HEK293T (cell line): ENCODE data around the gene NME5.
"Not testable (repeated sequence)": the region's sequence is repeated elsewhere in the genome, so short reads cannot be mapped to it uniquely, and the experiment has no call there.

Experiments used
- CTCF ChIA-PET: fragments of 350-600 bp; formaldehyde crosslinking; extraction: SDS; loops from one replicate; lab custom pipeline; 2021; ENCODE audit warnings: antibody characterized with exemption, inconsistent platforms; lab: Yijun Ruan, JAX
- POLR2A ChIA-PET: fragments of 350-600 bp; formaldehyde crosslinking; extraction: SDS; loops from one replicate; lab custom pipeline; 2020; ENCODE audit warnings: antibody characterized with exemption, inconsistent platforms; lab: Yijun Ruan, JAX
- DNase-seq: peaks from one replicate; pipeline ENCODE4 v3.0.0; 2012; ENCODE audit warnings: mixed read lengths; ENCODE audit errors: extremely low spot score
- ARNT ChIP-seq: fragments of 450-650 bp; IDR thresholded peaks from 2 replicates; pipeline ENCODE4 v1.6.1; 2017; ENCODE audit warnings: mild to moderate bottlenecking
- BHLHE40 ChIP-seq: fragments of 450-650 bp; IDR thresholded peaks from 2 replicates; pipeline ENCODE4 v1.6.1; 2016; ENCODE audit warnings: mild to moderate bottlenecking, moderate library complexity, borderline replicate concordance
- CTBP1 ChIP-seq: fragments of 450-650 bp; IDR thresholded peaks from 2 replicates; pipeline ENCODE4 v1.6.1; 2016; ENCODE audit warnings: borderline replicate concordance
- ELF4 ChIP-seq: fragments of 450-650 bp; IDR thresholded peaks from 2 replicates; pipeline ENCODE4 v1.6.1; 2017; ENCODE audit warnings: antibody characterized with exemption
- FOXA1 ChIP-seq: fragments of 450-650 bp; IDR thresholded peaks from 2 replicates; pipeline ENCODE4 v1.6.1; 2016; ENCODE audit warnings: mild to moderate bottlenecking
- FOXK2 ChIP-seq: fragments of 450-650 bp; IDR thresholded peaks from 2 replicates; pipeline ENCODE4 v1.6.1; 2016; ENCODE audit warnings: mild to moderate bottlenecking
- FOXM1 ChIP-seq: fragments of 450-650 bp; IDR thresholded peaks from 2 replicates; pipeline ENCODE4 v1.6.1; 2017; ENCODE audit warnings: mild to moderate bottlenecking, borderline replicate concordance
- HDGF ChIP-seq: fragments of 450-650 bp; IDR thresholded peaks from 2 replicates; pipeline ENCODE4 v1.6.1; 2017; ENCODE audit warnings: antibody characterized with exemption, borderline replicate concordance
- L3MBTL2 ChIP-seq: fragments of 450-650 bp; conservative IDR thresholded peaks from 2 replicates; pipeline ENCODE4 v1.6.1; 2016; ENCODE audit warnings: mild to moderate bottlenecking
- LEF1 ChIP-seq: fragments of 450-650 bp; IDR thresholded peaks from 2 replicates; pipeline ENCODE4 v1.6.1; 2017; ENCODE audit warnings: mild to moderate bottlenecking, borderline replicate concordance
- NFRKB ChIP-seq: fragments of 450-650 bp; IDR thresholded peaks from 2 replicates; pipeline ENCODE4 v1.6.1; 2016; ENCODE audit warnings: mild to moderate bottlenecking, moderate library complexity
- SP1 ChIP-seq: fragments of 450-650 bp; IDR thresholded peaks from 2 replicates; pipeline ENCODE4 v1.6.1; 2017
- SUZ12 ChIP-seq: fragments of 450-650 bp; IDR thresholded peaks from 2 replicates; pipeline ENCODE4 v1.6.1; 2016; ENCODE audit warnings: mild to moderate bottlenecking
- TARDBP ChIP-seq: fragments of 450-650 bp; IDR thresholded peaks from 2 replicates; pipeline ENCODE4 v1.6.1; 2016
- ZNF384 ChIP-seq: fragments of 450-650 bp; IDR thresholded peaks from 2 replicates; pipeline ENCODE4 v1.6.1; 2016
- TF ChIP-seq, protein P1 (sequence below): fragments of 450-650 bp; IDR thresholded peaks from 2 replicates; pipeline ENCODE4 v1.6.1; 2016

The NME5 gene

DNA sequence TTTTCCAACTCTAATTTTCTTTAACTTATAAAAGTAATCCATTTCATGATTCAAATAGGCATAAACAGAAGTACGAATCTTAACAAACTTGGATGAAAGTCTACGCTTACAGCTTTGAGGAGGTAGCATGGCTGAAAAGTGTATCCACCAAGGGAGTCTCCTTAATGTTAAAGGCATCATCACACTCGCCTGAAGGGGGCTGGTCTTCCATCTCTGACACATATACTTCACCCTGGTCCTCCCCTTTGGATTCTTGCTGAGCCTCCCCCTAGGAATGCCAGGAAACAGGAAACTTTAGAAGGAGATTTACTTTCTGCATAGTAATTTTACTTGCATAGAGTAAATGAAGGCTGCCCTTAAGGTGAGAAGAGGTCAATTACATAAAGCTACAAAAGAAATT, 10.3 kb upstream of the NME5 start:
- peak; percentile 15 for DNase-seq
- POLR2A ChIA-PET, result interaction anchor here (3.1 kb wide), 1 partner anchor 29 kb away, joined by 14 read pairs; the partner anchor contains the start of gene KIF20A

DNA sequence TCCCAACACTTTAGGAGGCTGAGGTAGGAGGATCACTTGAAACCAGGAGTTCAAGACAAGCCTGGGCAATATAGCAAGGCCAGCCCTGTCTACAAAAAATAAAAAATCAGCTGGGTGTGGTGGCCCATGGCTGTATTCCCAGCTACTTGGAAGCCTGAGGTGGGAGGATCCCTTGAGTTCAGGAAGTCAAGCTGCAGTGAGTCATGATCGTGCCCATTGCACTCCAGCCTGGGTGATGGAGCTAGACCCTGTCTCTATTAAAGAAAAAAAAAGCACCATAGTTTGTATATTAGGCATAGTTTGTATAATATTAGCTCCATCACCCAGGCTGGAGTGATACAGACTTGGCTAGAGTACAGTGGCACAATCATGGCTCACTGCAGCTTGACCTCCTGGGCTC, 9.6 kb upstream of the NME5 start:
- no peak for DNase-seq
- ChIA-PET CTCF (no interaction called here), POLR2A (interaction anchor here (0.6 to 3.1 kb wide), 3 partner anchors 30 to 395 kb away, joined by 3 to 14 read pairs (median 4); partner anchors contain the start of genes CDC23 and KIF20A)
- no peak for TF ChIP-seq HDGF
- no peak for TF ChIP-seq FOXK2
- TF ChIP-seq ELF4, result no peak
- no peak for TF ChIP-seq SUZ12
- TF ChIP-seq ZNF384, result no peak
- TF ChIP-seq, protein P1, sequence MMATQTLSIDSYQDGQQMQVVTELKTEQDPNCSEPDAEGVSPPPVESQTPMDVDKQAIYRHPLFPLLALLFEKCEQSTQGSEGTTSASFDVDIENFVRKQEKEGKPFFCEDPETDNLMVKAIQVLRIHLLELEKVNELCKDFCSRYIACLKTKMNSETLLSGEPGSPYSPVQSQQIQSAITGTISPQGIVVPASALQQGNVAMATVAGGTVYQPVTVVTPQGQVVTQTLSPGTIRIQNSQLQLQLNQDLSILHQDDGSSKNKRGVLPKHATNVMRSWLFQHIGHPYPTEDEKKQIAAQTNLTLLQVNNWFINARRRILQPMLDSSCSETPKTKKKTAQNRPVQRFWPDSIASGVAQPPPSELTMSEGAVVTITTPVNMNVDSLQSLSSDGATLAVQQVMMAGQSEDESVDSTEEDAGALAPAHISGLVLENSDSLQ, result no peak

More for the DNA sequence above, 10.3 kb upstream of the NME5 start:
- CTCF ChIA-PET, result interaction anchor here (0.6 to 1.3 kb wide), 2 partner anchors 9 to 16 kb away, joined by 3 read pairs; no protein-coding TSS in a partner anchor
- TF ChIP-seq LEF1 (no peak), SP1 (no peak), CTBP1 (no peak), FOXK2 (no peak), ARNT (no peak), TARDBP (no peak), NFRKB (no peak), ELF4 (no peak), FOXM1 (no peak), BHLHE40 (no peak)

DNA sequence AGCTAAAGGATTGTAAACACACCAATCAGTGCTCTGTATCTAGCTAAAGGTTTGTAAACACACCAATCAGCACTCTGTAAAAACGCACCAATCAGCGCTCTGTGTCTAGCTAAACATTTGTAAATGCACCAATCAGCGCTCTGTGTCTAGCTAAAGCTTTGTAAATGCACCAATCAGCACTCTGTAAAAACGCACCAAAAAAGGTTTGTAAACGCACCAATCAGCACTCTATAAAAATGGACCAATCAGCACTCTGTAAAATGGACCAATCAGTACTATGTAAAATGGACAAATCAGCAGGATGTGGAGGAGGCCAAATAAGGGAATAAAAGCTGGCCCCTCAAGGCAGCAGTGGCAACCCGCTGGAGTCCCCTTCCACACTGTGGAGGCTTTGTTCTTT, 4.3 kb upstream of the NME5 start:
- POLR2A ChIA-PET, DNase-seq: not testable (repeated sequence)
- CTCF ChIA-PET, result interaction anchor here (0.6 kb wide), 1 partner anchor 45 kb away, joined by 3 read pairs; no protein-coding TSS in a partner anchor

DNA sequence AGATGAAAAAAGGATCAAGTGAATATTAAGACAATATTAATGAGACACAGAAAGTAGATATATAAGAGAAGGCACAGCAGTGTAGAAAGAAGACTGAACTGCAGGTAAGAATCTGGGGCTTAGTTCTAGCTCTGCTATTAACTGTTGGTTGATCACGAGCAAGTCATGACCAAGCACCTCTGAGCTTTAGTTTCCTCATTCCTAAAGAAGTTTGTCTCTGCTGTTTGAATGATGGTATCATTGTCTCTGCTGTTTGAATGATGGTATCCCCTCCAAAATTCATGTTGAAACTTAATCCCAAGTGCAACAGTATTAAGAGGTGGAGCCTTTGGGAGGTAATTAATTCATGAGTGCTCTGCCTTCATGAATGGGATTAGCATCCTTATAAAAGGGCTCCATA, 2.5 kb upstream of the NME5 start:
- ChIA-PET CTCF (interaction anchor here (0.6 kb wide), 2 partner anchors 80 to 359 kb away, joined by 3 to 4 read pairs; no protein-coding TSS in a partner anchor), POLR2A (no interaction called here)

DNA sequence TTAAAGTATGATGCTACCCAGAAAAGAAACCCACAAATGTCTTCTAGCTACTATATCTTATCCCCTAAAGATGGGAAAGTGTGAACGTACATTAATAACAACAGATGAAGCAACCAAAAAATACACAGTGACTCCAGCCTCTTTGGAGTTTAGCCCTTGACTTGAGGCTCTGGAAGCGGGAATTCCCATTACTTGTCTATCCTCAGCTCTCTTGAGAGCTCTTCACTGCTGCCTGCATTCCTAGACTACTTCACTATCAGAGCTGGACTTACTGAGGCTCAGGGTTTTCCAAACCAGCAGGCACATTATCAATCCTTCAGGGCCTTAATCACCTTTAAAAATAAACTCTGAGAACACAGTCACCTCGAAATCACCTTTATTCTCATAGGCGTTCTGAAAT, 1.0 kb upstream of the NME5 start:
- ChIA-PET CTCF (interaction anchor here (0.6 to 0.8 kb wide), 2 partner anchors 104 to 204 kb away, joined by 3 to 4 read pairs; no protein-coding TSS in a partner anchor), POLR2A (interaction anchor here (1.7 kb wide), 1 partner anchor 39 kb away, joined by 7 read pairs; the partner anchor contains the start of gene KIF20A)
- no peak for DNase-seq
- TF ChIP-seq ZNF384 (no peak), LEF1 (no peak), HDGF (no peak), SUZ12 (no peak), SP1 (no peak), BHLHE40 (no peak), FOXA1 (no peak), TARDBP (no peak), L3MBTL2 (no peak), FOXK2 (no peak), ELF4 (no peak), CTBP1 (no peak), NFRKB (no peak), ARNT (no peak), FOXM1 (no peak)
- TF ChIP-seq, protein P1, result no peak

More for the DNA sequence above, 2.5 kb upstream of the NME5 start:
- no peak for TF ChIP-seq SP1
- TF ChIP-seq ELF4, result no peak
- TF ChIP-seq NFRKB, result no peak
- TF ChIP-seq, protein P1, result no peak
- TF ChIP-seq ARNT, result no peak
- no peak for TF ChIP-seq TARDBP
- no peak for TF ChIP-seq FOXM1
- no peak for DNase-seq

DNA sequence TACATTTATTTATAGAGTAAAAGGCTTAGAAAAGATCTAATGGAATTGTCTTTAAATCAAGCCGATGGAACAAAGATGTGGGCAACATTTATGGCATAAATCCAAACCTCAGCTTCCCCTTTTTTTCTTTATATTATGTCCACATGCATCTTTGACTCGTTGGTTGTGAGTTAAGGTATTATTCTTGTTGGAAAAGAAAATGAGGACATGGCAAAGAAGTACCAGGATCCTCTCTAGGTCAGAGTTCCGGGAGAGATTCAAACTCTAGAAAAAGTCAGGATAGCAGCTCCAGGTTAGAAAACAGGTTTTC, 508 bp upstream of the NME5 start:
- POLR2A ChIA-PET, result interaction anchor here (1.7 kb wide), 1 partner anchor 39 kb away, joined by 7 read pairs; the partner anchor contains the start of gene KIF20A
- DNase-seq, result no peak
- CTCF ChIA-PET, result interaction anchor here (0.6 to 0.8 kb wide), 2 partner anchors 104 to 204 kb away, joined by 3 to 4 read pairs; no protein-coding TSS in a partner anchor
- TF ChIP-seq CTBP1 (no peak), SUZ12 (no peak), ZNF384 (no peak), L3MBTL2 (no peak), ARNT (no peak), FOXA1 (no peak), LEF1 (no peak), NFRKB (no peak), ELF4 (no peak), FOXK2 (no peak), HDGF (no peak), BHLHE40 (no peak), FOXM1 (no peak), TARDBP (no peak), SP1 (no peak)
- TF ChIP-seq, protein P1, result no peak
